ENCODE data around the gene CYP4F11.

GRCh38 chr19:15936173-15936572 lies 1.8 kb upstream of the CYP4F11 start:
- TF ChIP-seq, protein P1, sequence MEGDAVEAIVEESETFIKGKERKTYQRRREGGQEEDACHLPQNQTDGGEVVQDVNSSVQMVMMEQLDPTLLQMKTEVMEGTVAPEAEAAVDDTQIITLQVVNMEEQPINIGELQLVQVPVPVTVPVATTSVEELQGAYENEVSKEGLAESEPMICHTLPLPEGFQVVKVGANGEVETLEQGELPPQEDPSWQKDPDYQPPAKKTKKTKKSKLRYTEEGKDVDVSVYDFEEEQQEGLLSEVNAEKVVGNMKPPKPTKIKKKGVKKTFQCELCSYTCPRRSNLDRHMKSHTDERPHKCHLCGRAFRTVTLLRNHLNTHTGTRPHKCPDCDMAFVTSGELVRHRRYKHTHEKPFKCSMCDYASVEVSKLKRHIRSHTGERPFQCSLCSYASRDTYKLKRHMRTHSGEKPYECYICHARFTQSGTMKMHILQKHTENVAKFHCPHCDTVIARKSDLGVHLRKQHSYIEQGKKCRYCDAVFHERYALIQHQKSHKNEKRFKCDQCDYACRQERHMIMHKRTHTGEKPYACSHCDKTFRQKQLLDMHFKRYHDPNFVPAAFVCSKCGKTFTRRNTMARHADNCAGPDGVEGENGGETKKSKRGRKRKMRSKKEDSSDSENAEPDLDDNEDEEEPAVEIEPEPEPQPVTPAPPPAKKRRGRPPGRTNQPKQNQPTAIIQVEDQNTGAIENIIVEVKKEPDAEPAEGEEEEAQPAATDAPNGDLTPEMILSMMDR (IDR thresholded peaks at IDR 0.05) = no peak
- TF ChIP-seq POLR2AphosphoS5 (IDR thresholded peaks at IDR 0.05) (no peak), POLR2A (IDR thresholded peaks at IDR 0.05) (no peak), EP300 (IDR thresholded peaks at IDR 0.05) (no peak)

All from upper lobe of left lung (tissue), 4 donors.